Activated B cell treated with CpG ODN at 0.5 μM for 24 hours (primary cell): ENCODE results near the gene B4GALNT3. TPM values are rescaled to one million over a fixed set of nuclear protein-coding genes. Genes with fewer than 3 reads are reported as not detected.

Experiments
- ATAC-seq: fragments of 200-7000 bp; cut with Tn5 transposase; one replicate; pipeline ENCODE4 v1.10.0; 2021; ENCODE audit warnings: low read depth, mild to moderate bottlenecking, moderate library complexity
- CTCF ChIA-PET: fragments of 350-600 bp; sonication (Branson Sonifier 250); formaldehyde crosslinking; loops from one replicate; lab custom pipeline; 2021; ENCODE audit warnings: antibody characterized with exemption; lab: Charles Lee
- POLR2A ChIA-PET: fragments of 350-600 bp; sonication (Branson Sonifier 250); formaldehyde crosslinking; loops from one replicate; lab custom pipeline; 2021; ENCODE audit warnings: antibody characterized with exemption; lab: Charles Lee
- DNase-seq: peaks from one replicate; pipeline ENCODE4 v3.0.0; 2022
- H3K27ac Mint-ChIP-seq: one replicate; pipeline ENCODE4 v1.8.0; 2020; ENCODE audit warnings: mixed read lengths
- H3K27me3 Mint-ChIP-seq: one replicate; pipeline ENCODE4 v1.8.0; 2021; ENCODE audit warnings: mixed read lengths
- H3K36me3 Mint-ChIP-seq: one replicate; pipeline ENCODE4 v1.8.0; 2021; ENCODE audit warnings: low read depth, mixed read lengths
- H3K4me1 Mint-ChIP-seq: one replicate; pipeline ENCODE4 v1.8.0; 2021; ENCODE audit warnings: mixed read lengths
- H3K4me3 Mint-ChIP-seq: one replicate; pipeline ENCODE4 v1.8.0; 2020; ENCODE audit warnings: mild to moderate bottlenecking, mixed read lengths
- H3K9me3 Mint-ChIP-seq: one replicate; pipeline ENCODE4 v1.8.0; 2020; ENCODE audit warnings: mixed read lengths
- intact Hi-C: fragments of 100-400 bp; cut with micrococcal nuclease; formaldehyde crosslinking; loops from one replicate; pipeline ENCODE4 v1.15.1; 2024
- total RNA-seq: library from RNA; stranded (reverse); gene quantifications from 2 replicates; pipeline ENCODE4 v1.2.3, GENCODE V29; 2022
- TF ChIP-seq, protein P1 (sequence below): fragments of 200-600 bp; IDR thresholded peaks from one replicate; pipeline ENCODE4 v1.8.0; 2022; ENCODE audit warnings: antibody characterized with exemption, mild to moderate bottlenecking

B4GALNT3 gene
- total RNA-seq, 1 donor from 2014 or later: not detected

DNA sequence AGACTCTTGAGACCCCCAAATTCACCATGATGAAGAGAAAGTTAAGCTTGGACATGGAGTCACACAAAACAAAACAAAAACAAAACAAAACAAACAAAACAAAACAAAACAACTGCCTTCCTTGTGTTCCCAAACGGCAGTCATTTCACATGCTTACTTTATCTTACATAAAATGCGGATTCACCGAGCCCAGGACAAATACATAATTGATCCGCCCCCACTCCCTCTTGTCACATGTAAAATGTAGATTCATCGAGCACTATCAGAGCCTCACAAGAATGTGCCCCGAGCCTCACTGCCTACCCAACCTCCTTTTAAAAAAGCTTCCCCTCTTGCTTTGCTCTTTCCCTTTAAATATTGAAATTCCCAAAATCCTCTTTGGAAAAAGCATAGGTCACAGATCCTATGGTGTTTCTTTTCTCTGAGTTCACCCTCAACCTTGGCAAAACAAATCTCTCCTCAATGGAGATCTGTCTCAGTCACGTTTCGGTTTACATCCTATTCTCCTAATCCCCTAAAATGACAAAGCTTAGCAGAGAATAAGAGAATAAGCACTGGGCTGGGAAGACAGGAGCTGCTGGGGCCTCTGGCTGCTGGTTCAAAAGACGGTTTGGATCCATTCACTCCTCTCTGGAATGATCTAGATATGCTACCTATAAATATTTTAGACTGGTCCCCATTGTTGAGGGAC is 119.8 kb downstream of the B4GALNT3 start:
- ChIA-PET CTCF (interaction anchor here (0.6 to 1.6 kb wide), 3 partner anchors 8 to 235 kb away, joined by 3 read pairs; no protein-coding TSS in a partner anchor), POLR2A (interaction anchor here (0.6 kb wide), 2 partner anchors 228 to 234 kb away, joined by 3 read pairs; no protein-coding TSS in a partner anchor)
- no peaks in the 10 kb centered on the region for H3K36me3 Mint-ChIP-seq
- DNase-seq: no peak
- TF ChIP-seq, protein P1, sequence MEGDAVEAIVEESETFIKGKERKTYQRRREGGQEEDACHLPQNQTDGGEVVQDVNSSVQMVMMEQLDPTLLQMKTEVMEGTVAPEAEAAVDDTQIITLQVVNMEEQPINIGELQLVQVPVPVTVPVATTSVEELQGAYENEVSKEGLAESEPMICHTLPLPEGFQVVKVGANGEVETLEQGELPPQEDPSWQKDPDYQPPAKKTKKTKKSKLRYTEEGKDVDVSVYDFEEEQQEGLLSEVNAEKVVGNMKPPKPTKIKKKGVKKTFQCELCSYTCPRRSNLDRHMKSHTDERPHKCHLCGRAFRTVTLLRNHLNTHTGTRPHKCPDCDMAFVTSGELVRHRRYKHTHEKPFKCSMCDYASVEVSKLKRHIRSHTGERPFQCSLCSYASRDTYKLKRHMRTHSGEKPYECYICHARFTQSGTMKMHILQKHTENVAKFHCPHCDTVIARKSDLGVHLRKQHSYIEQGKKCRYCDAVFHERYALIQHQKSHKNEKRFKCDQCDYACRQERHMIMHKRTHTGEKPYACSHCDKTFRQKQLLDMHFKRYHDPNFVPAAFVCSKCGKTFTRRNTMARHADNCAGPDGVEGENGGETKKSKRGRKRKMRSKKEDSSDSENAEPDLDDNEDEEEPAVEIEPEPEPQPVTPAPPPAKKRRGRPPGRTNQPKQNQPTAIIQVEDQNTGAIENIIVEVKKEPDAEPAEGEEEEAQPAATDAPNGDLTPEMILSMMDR: no peak
- H3K4me1 Mint-ChIP-seq: peaks cover 11% of the 10 kb centered on the region
- H3K27me3 Mint-ChIP-seq: no peaks in the 10 kb centered on the region
- ATAC-seq: no peak
- no peaks in the 10 kb centered on the region for H3K9me3 Mint-ChIP-seq
- H3K4me3 Mint-ChIP-seq: no peak overlapping the region
- H3K27ac Mint-ChIP-seq: no peak overlapping the region
- intact Hi-C loops: no loop called here

GRCh38 chr12:580813-581212 is 121.1 kb downstream of the B4GALNT3 start:
- TF ChIP-seq, protein P1: no peak
- Mint-ChIP-seq H3K9me3 (no peaks in the 10 kb centered on the region), H3K27ac (no peak overlapping the region), H3K27me3 (no peaks in the 10 kb centered on the region), H3K4me1 (peaks cover 11% of the 10 kb centered on the region), H3K4me3 (no peak overlapping the region), H3K36me3 (no peaks in the 10 kb centered on the region)
- POLR2A ChIA-PET: no interaction called here
- intact Hi-C loops: no loop called here
- no peak for ATAC-seq
- CTCF ChIA-PET: interaction anchor here (1.4 kb wide), 1 partner anchor 234 kb away, joined by 3 read pairs; no protein-coding TSS in a partner anchor
- DNase-seq: no peak

GRCh38 chr12:581321-581720 is 121.6 kb downstream of the B4GALNT3 start:
- Mint-ChIP-seq H3K27me3 (no peaks in the 10 kb centered on the region), H3K9me3 (no peaks in the 10 kb centered on the region), H3K27ac (no peak overlapping the region), H3K36me3 (no peaks in the 10 kb centered on the region), H3K4me3 (no peak overlapping the region), H3K4me1 (peaks cover 9% of the 10 kb centered on the region)
- TF ChIP-seq, protein P1: no peak
- intact Hi-C loops: no loop called here
- DNase-seq (no peak), ATAC-seq (no peak)
- ChIA-PET CTCF (interaction anchor here (1.4 kb wide), 1 partner anchor 233 kb away, joined by 3 read pairs; no protein-coding TSS in a partner anchor), POLR2A (no interaction called here)

DNA sequence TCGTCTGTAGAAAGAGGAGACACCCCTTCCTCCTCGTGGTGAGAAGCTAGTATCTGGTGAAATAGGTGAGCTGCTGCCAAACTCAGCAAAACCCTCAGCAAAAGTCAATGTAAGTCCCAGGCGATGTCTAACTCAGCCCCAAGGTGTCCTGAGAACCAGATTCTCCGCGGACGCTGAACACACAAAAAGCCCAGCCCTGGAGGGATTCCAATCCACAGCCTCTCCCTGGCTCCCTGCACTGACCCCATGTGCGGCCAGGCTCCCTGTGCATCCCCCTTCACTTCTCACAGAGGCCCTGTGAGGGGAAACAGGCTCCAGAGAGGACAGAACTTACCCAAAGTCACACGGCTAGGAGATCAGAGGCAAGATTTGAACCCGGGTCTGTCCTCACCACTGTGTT is 122.0 kb downstream of the B4GALNT3 start:
- no peak for ATAC-seq
- H3K27me3 Mint-ChIP-seq: no peaks in the 10 kb centered on the region
- CTCF ChIA-PET: interaction anchor here (1.4 kb wide), 1 partner anchor 233 kb away, joined by 3 read pairs; no protein-coding TSS in a partner anchor

More for the DNA sequence above, 122.0 kb downstream of the B4GALNT3 start:
- TF ChIP-seq, protein P1: no peak
- H3K4me1 Mint-ChIP-seq: peaks cover 5% of the 10 kb centered on the region
- DNase-seq: no peak
- no peaks in the 10 kb centered on the region for H3K9me3 Mint-ChIP-seq
- POLR2A ChIA-PET: no interaction called here
- H3K27ac Mint-ChIP-seq: no peak overlapping the region
- intact Hi-C loops: no loop called here
- H3K4me3 Mint-ChIP-seq: no peak overlapping the region
- no peaks in the 10 kb centered on the region for H3K36me3 Mint-ChIP-seq
